SK-N-SH (cell line): ENCODE data around the gene IP6K1. TPM values are rescaled to one million over a fixed set of nuclear protein-coding genes. Genes with fewer than 3 reads are reported as not detected.
A peak's percentile ranks its signal among the peaks of the same experiment; 100 is the strongest.

ENCODE experiments used
- CTCF ChIA-PET: fragments of 300-600, 350-600 bp; formaldehyde crosslinking; extraction: SDS; loops from one replicate; lab custom pipeline; 2021; lab: Yijun Ruan, JAX
- POLR2A ChIA-PET: fragments of 350-600 bp; sonication (Branson Sonifier 250); formaldehyde crosslinking; extraction: SDS; loops from one replicate; lab custom pipeline; 2020; ENCODE audit warnings: antibody characterized with exemption, inconsistent platforms; lab: Yijun Ruan, JAX
- DNase-seq: peaks from one replicate; pipeline ENCODE4 v3.0.0; 2012
- H2AFZ ChIP-seq: fragments of 200-600 bp; sonication (generic); 2 replicates; pipeline ENCODE4 v1.8.1; 2016; ENCODE audit warnings: antibody characterized with exemption, mild to moderate bottlenecking, low read depth
- H3F3A ChIP-seq: fragments of 200-600 bp; sonication (generic); replicated peaks from 2 replicates; pipeline ENCODE3; 2016; ENCODE audit warnings: antibody characterized with exemption, mild to moderate bottlenecking; ENCODE audit not compliant: insufficient read depth
- H3K27ac ChIP-seq, 2 experiments: fragments of 200-500 bp in 1 of 2; fragments of 200-600 bp in 1 of 2; sonication (Bioruptor generic) in 1 of 2; sonication (generic), shearing (Covaris generic) in 1 of 2; 2 replicates each; pipeline versions ENCODE4 v1.5.1 to v1.6.1; 2014 to 2016; ENCODE audit warnings: low read depth in 2 of 2, inconsistent platforms in 1 of 2, low read length in 1 of 2, mild to moderate bottlenecking in 1 of 2, mixed read lengths in 1 of 2
- H3K27me3 ChIP-seq: fragments of 200-600 bp; sonication (generic), shearing (Covaris generic); 2 replicates; pipeline ENCODE4 v1.6.1; 2016; ENCODE audit warnings: mixed run types; ENCODE audit not compliant: insufficient read depth
- H3K36me3 ChIP-seq, 2 experiments: fragments of 200-500 bp in 1 of 2; fragments of 200-600 bp in 1 of 2; sonication (Bioruptor generic) in 1 of 2; sonication (generic) in 1 of 2; replicated peaks in 1 of 2; 2 replicates each; pipeline versions ENCODE3 to v1.5.1; 2014 to 2016; ENCODE audit warnings: low read length in 1 of 2, mild to moderate bottlenecking in 1 of 2; ENCODE audit not compliant: insufficient read depth in 2 of 2, control insufficient read depth in 1 of 2
- H3K4me1 ChIP-seq, 2 experiments: fragments of 200-500 bp in 1 of 2; fragments of 200-600 bp in 1 of 2; sonication (Bioruptor generic) in 1 of 2; sonication (generic), shearing (Covaris generic) in 1 of 2; 2 replicates each; pipeline versions ENCODE4 v1.5.1 to v1.6.1; 2014 to 2016; ENCODE audit warnings: low read depth in 1 of 2, low read length in 1 of 2, mixed run types in 1 of 2; ENCODE audit not compliant: insufficient read depth in 2 of 2, control insufficient read depth in 1 of 2
- H3K4me2 ChIP-seq: fragments of 200-600 bp; sonication (generic), shearing (Covaris generic); 2 replicates; pipeline ENCODE4 v1.6.1; 2017; ENCODE audit warnings: mixed run types
- H3K4me3 ChIP-seq, 2 experiments: fragments of 200-500 bp in 1 of 2; fragments of 200-600 bp in 1 of 2; sonication (Bioruptor generic) in 1 of 2; sonication (generic), shearing (Covaris generic) in 1 of 2; 2 replicates each; pipeline versions ENCODE4 v1.5.1 to v1.8.1; 2014 to 2016; ENCODE audit warnings: low read depth in 2 of 2, inconsistent platforms in 1 of 2, low read length in 1 of 2, mild to moderate bottlenecking in 1 of 2, mixed read lengths in 1 of 2, moderate library complexity in 1 of 2
- H3K79me2 ChIP-seq: fragments of 200-600 bp; sonication (generic); 2 replicates; pipeline ENCODE4 v1.8.1; 2017; ENCODE audit warnings: mild to moderate bottlenecking; ENCODE audit not compliant: insufficient read depth
- H3K9ac ChIP-seq: fragments of 200-600 bp; sonication (generic); 2 replicates; pipeline ENCODE4 v1.6.1; 2017; ENCODE audit warnings: mixed run types
- H3K9me2 ChIP-seq: fragments of 200-600 bp; sonication (generic); 2 replicates; pipeline ENCODE4 v1.6.1; 2017; ENCODE audit warnings: mixed run types
- H3K9me3 ChIP-seq: fragments of 200-600 bp; sonication (generic); 2 replicates; pipeline ENCODE4 v1.6.1; 2017; ENCODE audit warnings: mixed run types, mild to moderate bottlenecking, moderate library complexity
- H4K20me1 ChIP-seq: fragments of 200-600 bp; sonication (generic); 2 replicates; pipeline ENCODE4 v1.6.1; 2017; ENCODE audit warnings: mild to moderate bottlenecking, mixed run types; ENCODE audit not compliant: insufficient read depth
- EZH2phosphoT487 ChIP-seq: fragments of 200-600 bp; sonication (generic); IDR thresholded peaks from 2 replicates; pipeline ENCODE4 v1.6.1; 2017; ENCODE audit warnings: low read depth, mixed run types, mild to moderate bottlenecking, antibody characterized with exemption, moderate library complexity, borderline replicate concordance
- FOXJ3 ChIP-seq: sonication (generic); formaldehyde crosslinking; IDR thresholded peaks from 2 replicates; pipeline ENCODE4 v1.5.1; 2020; ENCODE audit warnings: mild to moderate bottlenecking, missing genetic modification reagents
- FOXM1 ChIP-seq: IDR thresholded peaks from 2 replicates; pipeline ENCODE4 v1.4.0; 2012; ENCODE audit warnings: low read depth, mild to moderate bottlenecking
- GABPA ChIP-seq: IDR thresholded peaks from 2 replicates; pipeline ENCODE4 v1.4.0; 2012; ENCODE audit warnings: low read depth, mild to moderate bottlenecking
- GATA2 ChIP-seq: sonication (generic); formaldehyde crosslinking; IDR thresholded peaks from 2 replicates; pipeline ENCODE4 v1.5.0; 2020; ENCODE audit warnings: mild to moderate bottlenecking, missing genetic modification reagents
- NFIC ChIP-seq: IDR thresholded peaks from 2 replicates; pipeline ENCODE4 v1.4.0; 2012; ENCODE audit warnings: borderline replicate concordance
- POLR2AphosphoS5 ChIP-seq: IDR thresholded peaks from 2 replicates; pipeline ENCODE4 v1.6.1; 2012; ENCODE audit warnings: low read depth, low read length
- RCOR1 ChIP-seq: fragments of 150-350 bp; IDR thresholded peaks from 2 replicates; pipeline ENCODE4 v1.6.1; 2017; ENCODE audit warnings: antibody characterized with exemption, low read length
- RFX5 ChIP-seq: IDR thresholded peaks from 2 replicates; pipeline ENCODE4 v1.6.1; 2012; ENCODE audit warnings: mild to moderate bottlenecking, improper control_type of control experiment, low read length
- SIN3A ChIP-seq: IDR thresholded peaks from 2 replicates; pipeline ENCODE4 v1.6.1; 2012; ENCODE audit warnings: low read depth, mild to moderate bottlenecking, low read length, moderate library complexity, borderline replicate concordance
- SMC3 ChIP-seq: IDR thresholded peaks from 2 replicates; pipeline ENCODE4 v1.6.1; 2012; ENCODE audit warnings: low read depth, low read length, improper control_type of control experiment
- TAF1 ChIP-seq: IDR thresholded peaks from 2 replicates; pipeline ENCODE4 v1.6.1; 2012; ENCODE audit warnings: low read depth, mild to moderate bottlenecking, low read length, moderate library complexity, borderline replicate concordance
- TEAD4 ChIP-seq: IDR thresholded peaks from 2 replicates; pipeline ENCODE4 v1.4.0; 2012; ENCODE audit warnings: mild to moderate bottlenecking, borderline replicate concordance; ENCODE audit not compliant: insufficient read depth
- YY1 ChIP-seq: IDR thresholded peaks from 2 replicates; pipeline ENCODE4 v1.4.0; 2012; ENCODE audit warnings: low read depth, mild to moderate bottlenecking
- whole genome bisulfite sequencing: methylation state at CpG from one replicate; pipeline ENCODE4 v1.1.6; 2017; ENCODE audit warnings: low lambda C conversion rate; 5-methylcytosine and 5-hydroxymethylcytosine counted together
- polyA plus RNA-seq, 3 experiments: library from polyadenylated mRNA; depleted of rRNA; stranded (reverse); fragments of >200 nt; gene quantifications; 2 replicates each; pipeline ENCODE4 v1.2.3, GENCODE V29; 2012
- TF ChIP-seq, protein P1 (sequence below): IDR thresholded peaks from 2 replicates; pipeline ENCODE4 v1.4.0; 2012; ENCODE audit warnings: low read depth
- TF ChIP-seq, protein P2 (sequence below): fragments of 200-600 bp; sonication (generic); IDR thresholded peaks from 2 replicates; pipeline ENCODE4 v1.6.1; 2017; ENCODE audit warnings: antibody characterized with exemption, mild to moderate bottlenecking, moderate library complexity
- TF ChIP-seq, protein P3 (sequence below): IDR thresholded peaks from 2 replicates; pipeline ENCODE4 v1.4.0; 2012; ENCODE audit warnings: low read depth, borderline replicate concordance
- TF ChIP-seq, protein P4 (sequence below): IDR thresholded peaks from 2 replicates; pipeline ENCODE4; 2012

The IP6K1 gene
- polyA plus RNA-seq, 1 of the 3 experiments (the other 2 are of a cell fraction) = 23.3 TPM

DNA sequence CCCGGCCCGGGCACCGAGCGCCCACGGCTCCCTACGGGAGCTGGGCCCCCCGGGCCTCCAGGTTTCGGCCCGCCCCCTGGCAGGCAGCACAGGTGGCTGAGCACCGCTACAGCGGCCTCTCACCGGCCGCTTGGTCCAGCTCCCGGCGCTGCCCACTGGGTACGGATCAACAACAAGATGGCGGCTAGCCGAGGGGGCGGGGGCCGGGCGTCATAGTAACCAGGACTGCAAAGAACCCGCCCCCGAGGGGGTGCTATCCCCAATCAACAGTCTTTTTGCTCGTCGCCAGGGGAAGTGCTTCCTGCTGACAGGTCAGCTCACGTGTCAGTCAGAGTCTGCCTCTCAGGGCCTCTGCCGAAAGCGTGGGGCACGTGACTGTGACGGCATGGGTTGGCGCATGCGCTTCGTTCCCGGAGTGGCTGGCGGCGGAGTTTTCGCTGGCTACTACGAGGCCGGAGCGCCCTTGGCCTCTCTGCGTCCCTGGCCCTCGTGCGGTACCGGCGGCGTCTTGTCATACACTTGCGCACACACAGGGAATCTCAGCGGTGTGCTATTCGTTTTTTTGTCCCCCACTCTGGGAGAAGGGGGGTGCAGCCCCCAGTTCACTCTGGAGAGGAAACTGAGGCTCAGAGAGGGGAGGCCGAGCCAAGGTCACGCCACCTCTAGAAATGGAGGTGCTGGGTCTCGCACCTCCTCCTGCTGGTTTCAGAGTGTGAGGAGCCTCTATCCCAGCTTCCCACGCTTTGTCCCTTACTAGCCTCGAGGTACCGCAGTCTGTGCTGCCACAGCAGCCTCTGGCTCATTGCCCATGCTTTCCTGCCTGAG lies at the start of gene IP6K1 (continued):
- TF ChIP-seq, protein P1, sequence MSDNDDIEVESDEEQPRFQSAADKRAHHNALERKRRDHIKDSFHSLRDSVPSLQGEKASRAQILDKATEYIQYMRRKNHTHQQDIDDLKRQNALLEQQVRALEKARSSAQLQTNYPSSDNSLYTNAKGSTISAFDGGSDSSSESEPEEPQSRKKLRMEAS = peak; percentile 95
- no peak for TF ChIP-seq SMC3
- TF ChIP-seq FOXJ3 (CRISPR knock-in tag) = no peak
- TF ChIP-seq, protein P2, sequence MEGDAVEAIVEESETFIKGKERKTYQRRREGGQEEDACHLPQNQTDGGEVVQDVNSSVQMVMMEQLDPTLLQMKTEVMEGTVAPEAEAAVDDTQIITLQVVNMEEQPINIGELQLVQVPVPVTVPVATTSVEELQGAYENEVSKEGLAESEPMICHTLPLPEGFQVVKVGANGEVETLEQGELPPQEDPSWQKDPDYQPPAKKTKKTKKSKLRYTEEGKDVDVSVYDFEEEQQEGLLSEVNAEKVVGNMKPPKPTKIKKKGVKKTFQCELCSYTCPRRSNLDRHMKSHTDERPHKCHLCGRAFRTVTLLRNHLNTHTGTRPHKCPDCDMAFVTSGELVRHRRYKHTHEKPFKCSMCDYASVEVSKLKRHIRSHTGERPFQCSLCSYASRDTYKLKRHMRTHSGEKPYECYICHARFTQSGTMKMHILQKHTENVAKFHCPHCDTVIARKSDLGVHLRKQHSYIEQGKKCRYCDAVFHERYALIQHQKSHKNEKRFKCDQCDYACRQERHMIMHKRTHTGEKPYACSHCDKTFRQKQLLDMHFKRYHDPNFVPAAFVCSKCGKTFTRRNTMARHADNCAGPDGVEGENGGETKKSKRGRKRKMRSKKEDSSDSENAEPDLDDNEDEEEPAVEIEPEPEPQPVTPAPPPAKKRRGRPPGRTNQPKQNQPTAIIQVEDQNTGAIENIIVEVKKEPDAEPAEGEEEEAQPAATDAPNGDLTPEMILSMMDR = no peak
- no peak for TF ChIP-seq RCOR1
- TF ChIP-seq TEAD4 = no peak
- TF ChIP-seq, protein P3, sequence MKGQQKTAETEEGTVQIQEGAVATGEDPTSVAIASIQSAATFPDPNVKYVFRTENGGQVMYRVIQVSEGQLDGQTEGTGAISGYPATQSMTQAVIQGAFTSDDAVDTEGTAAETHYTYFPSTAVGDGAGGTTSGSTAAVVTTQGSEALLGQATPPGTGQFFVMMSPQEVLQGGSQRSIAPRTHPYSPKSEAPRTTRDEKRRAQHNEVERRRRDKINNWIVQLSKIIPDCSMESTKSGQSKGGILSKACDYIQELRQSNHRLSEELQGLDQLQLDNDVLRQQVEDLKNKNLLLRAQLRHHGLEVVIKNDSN = peak; percentile 98
- peak; percentile 69 for TF ChIP-seq GABPA
- peak; percentile 82 for TF ChIP-seq POLR2AphosphoS5
- TF ChIP-seq, all 33 proteins: peak for 13

DNA sequence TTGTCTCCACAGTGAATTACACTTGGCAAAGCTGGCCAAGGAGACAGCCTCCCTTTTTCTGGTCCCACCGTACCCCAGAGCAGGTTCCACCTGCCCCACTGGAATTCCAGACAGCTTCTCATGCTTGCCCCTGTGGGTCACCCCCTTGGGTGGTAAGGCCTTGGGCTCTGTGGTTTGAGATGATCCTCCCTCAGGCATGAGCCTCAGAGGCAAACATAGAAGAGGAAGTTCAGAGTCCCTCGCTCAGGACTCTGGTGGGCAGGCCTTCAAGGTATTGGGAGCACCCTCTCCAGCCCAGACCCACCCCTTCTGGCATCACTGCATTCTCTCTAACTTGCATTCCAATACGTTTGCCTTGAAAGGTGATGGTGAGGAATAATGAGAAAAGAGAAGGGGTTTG lies 45.0 kb upstream of the IP6K1 start:
- Histone ChIP-seq H3K36me3 (peaks cover 5 to 16% of the 10 kb centered on the region in 2 experiments), H3K27me3 (no peaks in the 10 kb centered on the region), H2AFZ (no peak overlapping the region), H4K20me1 (no peaks in the 10 kb centered on the region), H3K4me1 (no peaks in the 10 kb centered on the region), H3K79me2 (no peaks in the 10 kb centered on the region), H3F3A (no peaks in the 10 kb centered on the region), H3K9me2 (no peaks in the 10 kb centered on the region), H3K4me2 (no peak overlapping the region), H3K4me3 (no peak overlapping the region), H3K9ac (no peak overlapping the region), H3K27ac (no peak overlapping the region), H3K9me3 (no peaks in the 10 kb centered on the region)
- DNase-seq = no peak
- 83% methylated on average over 3 of the region's 3 CpGs for WGBS
- no peak for TF ChIP-seq TAF1
- TF ChIP-seq FOXM1 = no peak
- TF ChIP-seq NFIC = no peak
- TF ChIP-seq SIN3A = no peak
- TF ChIP-seq, protein P4, sequence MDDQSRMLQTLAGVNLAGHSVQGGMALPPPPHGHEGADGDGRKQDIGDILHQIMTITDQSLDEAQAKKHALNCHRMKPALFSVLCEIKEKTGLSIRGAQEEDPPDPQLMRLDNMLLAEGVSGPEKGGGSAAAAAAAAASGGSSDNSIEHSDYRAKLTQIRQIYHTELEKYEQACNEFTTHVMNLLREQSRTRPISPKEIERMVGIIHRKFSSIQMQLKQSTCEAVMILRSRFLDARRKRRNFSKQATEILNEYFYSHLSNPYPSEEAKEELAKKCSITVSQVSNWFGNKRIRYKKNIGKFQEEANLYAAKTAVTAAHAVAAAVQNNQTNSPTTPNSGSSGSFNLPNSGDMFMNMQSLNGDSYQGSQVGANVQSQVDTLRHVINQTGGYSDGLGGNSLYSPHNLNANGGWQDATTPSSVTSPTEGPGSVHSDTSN = no peak
- TF ChIP-seq YY1 = no peak
- TF ChIP-seq RFX5 = no peak
- TF ChIP-seq EZH2phosphoT487 = no peak
- no peak for TF ChIP-seq GATA2 (CRISPR knock-in tag)
- ChIA-PET POLR2A (interaction anchor here (1.2 kb wide), 1 partner anchor 26 kb away, joined by 3 read pairs; no protein-coding TSS in a partner anchor), CTCF (interaction anchor here (1.4 to 14.6 kb wide), 2 partner anchors 12 to 24 kb away, joined by 3 to 386 read pairs; partner anchors contain the start of genes CDHR4, INKA1 and UBA7)
